Amniotic stem cell (primary cell): Measurements from ENCODE around the gene RNF213.

Experiments
- DNase-seq: peaks from one replicate; lab custom pipeline; 2025; lab: John Stamatoyannopoulos, UW

RNF213 gene

DNA sequence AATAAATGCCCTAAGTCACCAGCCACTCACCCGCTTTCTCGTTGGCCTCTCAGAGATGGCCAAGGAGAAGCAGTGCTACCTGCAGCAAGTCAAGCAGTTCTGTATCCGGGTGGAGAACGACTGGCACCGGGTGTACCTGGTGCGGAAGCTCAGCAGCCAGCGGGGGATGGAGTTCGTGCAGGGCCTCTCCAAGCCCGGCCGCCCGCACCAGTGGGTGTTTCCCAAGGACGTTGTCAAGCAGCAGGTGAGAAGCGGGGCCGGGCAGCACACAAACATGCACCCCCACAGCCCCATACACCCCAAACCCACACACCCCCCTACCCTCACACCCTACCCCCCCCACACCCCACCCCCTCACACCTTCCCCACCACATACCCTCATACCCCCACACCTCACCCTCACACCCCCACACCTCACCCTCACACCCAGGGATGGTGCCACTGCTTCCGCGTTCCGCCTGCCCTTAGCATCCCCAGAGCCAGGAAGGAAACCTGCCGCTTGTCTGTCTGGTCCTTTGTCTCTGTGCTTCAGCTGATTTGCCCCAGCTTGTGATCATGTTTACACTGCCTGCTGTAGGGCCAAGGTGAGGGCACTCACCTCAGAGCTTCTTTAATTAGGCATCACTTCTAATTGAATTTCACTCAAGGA lies 112.4 kb downstream of the RNF213 start:
- DNase-seq, result no peak

DNA sequence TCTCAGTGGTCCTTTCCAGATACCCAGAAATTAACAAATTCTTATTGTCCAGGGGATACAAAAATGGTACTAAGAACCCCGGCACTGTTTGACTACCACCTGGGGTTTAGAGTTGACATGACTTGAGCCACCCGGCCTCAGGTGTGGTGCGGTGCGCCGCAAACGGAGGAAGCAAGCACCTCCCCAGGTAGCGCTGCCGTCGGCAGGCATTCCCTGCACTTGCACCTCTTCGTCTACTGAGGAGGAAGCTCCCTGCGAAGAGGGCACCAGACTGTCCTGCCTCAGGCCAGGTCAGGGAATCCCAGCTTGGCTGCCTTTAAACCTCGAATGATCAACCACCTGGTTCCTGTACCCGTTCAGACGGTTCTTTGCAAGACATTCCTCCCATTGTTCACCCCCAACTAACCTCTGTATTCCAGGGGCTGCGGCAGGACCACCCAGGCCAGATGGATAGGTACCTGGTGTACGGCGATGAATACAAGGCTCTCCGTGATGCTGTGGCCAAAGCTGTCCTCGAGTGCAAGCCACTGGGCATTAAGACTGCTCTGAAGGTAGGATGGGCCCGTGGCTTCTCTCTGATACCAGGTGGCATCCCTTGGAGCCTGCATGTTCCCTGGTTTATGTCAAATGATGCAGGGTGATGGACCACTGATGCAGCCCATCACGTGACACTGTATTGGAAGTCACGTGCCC lies 113.5 kb downstream of the RNF213 start:
- no peak for DNase-seq

DNA sequence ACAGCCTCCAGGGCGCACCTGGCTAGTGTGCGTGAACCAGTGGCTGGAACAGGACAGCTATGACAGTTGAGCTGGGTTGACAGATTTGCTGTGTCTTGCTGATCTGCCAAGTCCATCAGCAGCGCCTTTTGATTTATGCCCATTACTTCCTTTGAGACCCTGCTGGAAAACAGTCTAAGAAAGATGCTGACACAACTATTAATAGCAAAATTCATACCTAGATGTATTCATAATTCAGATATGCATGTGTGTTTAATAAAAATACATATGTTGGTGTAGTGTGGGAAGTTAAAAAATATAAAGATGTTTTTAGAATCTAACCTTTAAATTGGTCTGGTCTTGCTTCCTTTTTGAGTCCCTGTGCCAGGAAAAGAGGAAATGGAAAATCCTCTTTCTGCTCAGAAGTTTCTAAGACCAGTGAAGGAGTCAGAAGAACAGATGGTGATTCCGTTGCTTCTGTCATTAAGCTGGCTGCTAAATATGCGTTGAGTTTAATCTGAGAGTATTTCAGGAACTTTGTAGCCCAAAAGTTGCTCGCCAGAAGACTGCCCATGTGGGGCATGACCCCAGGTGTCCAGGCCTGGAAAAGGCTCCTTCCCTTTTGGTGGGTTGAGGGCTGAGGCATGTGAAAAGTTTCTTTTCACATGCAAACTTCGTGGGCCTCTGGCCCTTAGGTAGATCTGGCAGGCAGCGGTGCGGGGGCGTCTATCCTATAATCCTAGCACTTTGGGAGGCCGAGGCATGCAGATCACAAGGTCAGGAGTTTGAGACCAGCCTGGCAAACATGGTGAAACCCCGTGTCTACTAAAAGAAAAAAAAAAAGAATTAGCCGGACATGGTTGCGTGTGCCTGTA lies 114.3 kb downstream of the RNF213 start:
- no peak for DNase-seq

DNA sequence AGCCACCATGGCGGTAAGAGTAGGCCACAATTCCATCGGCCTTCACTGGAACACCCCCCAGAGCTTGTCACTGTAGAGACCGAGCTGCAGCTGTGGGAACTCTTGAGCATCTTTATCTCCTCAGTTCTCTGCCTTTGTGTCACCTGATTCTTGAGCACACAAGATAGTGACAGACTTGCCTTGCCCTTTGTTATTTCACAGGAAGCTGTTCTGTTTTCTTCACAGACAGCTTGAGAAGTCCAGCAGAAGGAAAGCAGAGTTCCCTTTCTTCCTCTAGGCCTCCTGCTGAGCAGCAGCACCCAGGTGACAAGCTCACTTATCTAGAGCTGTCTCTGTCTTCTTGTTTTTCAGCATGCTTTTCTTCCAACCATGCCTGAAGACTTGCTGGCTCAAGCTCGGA lies 115.9 kb downstream of the RNF213 start:
- no peak for DNase-seq

DNA sequence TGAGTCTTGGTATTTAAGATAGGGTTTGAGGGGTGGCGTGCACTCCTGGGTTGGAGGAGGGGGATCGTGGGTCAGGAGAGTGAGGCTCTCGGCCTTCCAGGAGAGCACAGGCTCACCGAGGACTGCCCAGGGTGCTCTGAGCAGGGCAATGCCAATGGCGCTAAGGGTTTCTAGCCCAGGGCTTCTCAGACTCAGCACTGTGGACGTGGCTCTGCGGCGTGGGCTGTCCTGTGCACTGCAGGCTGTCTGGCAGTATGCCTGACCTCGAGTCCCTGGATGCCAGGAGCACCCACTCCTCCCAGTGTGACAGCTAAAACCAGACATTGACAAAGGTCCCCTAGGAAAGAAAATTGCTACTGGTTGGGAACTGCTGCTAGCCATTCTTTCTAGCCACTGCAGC lies 117.1 kb downstream of the RNF213 start:
- DNase-seq, result no peak

DNA sequence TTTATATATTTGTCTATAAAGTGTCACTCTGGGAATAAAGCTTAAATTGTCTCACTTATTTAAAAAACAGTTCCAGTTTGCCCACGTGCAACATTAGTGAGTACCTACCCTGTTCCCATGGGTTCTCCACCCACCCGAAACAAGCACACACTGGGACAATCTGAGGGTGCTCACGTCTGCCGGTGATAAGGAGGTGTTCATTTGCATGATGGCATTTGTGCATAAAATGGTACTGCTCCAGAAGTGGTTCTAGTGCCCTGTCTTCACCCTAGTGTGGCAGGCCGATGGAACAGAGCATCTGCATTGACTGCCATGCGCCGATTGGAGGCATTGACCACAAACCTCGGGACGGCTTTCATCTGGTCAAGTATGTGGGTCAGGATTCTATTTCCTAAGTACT lies 118.7 kb downstream of the RNF213 start:
- DNase-seq, result no peak

DNA sequence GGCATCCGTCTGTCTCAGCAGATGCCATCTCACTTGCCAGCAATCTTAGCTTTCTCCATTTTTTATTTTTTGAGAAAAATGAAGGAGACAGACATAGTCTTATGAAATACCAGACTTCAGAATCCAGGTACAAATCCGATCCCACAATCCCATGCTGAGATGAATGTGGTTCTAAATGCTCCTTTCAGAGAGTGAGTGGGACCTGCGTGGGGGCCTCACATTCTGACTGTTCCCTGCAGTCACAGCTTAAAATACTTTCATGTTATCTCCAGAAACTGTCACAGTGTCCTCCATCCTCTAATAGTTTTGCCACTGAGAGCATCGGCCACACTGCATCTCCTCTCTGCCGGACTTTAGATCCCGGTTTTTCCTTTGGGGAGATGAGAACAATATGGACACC lies 119.4 kb downstream of the RNF213 start:
- no peak for DNase-seq

DNA sequence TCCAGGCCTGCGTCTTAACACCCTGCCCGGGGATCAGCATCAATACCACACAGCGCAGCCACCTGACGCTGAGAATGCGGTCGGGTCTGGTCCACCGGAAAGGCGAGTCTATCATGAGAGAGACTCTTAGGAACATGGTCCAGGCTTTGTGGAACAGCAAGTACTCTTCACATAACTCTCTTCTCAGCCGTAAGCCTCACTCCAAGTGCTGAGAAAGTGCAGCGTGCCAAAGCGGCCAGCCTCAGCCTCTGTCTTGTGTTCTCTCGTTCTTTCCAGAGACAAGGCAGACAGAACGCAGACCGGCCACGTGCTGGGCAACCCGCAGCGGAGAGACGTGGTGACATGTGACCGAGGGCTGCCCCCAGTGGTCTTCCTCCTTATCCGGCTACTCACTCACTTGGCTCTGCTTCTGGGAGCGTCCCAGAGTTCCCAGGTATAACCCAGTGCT lies 119.9 kb downstream of the RNF213 start:
- DNase-seq, result no peak

DNA sequence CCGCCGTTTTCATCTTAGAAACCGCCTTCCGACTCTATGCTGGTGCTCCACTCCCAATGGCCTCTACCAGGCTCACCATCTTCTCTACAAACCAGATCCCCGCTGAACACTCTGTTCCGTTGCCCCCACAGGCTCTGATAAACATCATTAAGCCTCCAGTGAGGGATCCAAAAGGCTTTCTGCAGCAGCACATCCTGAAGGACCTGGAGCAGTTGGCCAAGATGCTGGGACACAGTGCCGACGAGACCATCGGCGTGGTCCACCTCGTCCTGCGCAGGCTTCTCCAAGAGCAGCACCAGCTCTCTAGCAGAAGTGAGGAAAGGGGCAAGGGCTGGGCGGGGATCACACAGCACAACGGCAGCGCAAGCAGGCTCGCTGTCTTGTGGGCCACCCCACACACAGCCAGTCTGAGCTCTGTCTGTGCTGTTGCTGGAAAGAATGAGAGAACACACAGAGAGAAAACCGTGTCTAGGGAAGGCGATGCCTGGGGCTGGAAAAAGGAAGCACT lies 120.8 kb downstream of the RNF213 start:
- no peak for DNase-seq

DNA sequence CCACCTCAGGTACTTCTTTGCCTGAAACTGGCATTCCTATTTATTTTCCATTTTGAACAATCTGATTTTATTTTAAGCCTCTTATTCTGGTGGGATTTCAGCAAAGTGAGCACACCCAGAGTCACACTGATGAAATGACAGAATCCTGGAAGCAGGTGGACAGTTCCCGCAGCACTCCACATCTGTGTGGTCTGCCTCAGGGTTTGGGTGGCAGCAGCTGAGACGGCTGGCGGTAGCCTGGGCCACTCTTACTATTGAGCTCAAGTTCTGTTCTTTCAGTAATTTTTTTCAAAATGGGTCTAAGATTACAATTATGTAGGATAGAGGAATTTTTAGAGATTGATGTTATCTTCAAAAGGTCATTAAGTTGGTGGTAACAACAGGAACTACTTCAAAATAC lies 121.8 kb downstream of the RNF213 start:
- DNase-seq, result no peak

DNA sequence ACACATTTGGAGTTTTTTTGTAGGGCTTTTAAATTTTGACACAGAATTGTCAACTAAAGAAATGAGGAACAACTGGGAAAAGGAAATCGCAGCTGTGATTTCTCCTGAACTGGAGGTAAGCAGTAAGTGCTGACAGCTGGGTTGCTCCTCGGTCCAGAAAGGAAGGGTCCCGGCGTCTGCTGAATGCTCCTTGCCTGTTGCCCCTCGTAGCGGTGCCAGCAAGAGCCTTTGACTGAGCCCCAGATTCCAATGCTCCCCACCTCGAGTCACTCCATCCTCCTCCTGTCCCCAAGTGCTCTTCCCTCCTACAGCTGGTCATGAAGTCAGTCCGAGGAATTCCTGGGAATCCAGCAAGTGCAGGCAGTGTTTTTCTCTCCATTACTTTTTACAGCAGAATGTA lies 122.3 kb downstream of the RNF213 start:
- no peak for DNase-seq

DNA sequence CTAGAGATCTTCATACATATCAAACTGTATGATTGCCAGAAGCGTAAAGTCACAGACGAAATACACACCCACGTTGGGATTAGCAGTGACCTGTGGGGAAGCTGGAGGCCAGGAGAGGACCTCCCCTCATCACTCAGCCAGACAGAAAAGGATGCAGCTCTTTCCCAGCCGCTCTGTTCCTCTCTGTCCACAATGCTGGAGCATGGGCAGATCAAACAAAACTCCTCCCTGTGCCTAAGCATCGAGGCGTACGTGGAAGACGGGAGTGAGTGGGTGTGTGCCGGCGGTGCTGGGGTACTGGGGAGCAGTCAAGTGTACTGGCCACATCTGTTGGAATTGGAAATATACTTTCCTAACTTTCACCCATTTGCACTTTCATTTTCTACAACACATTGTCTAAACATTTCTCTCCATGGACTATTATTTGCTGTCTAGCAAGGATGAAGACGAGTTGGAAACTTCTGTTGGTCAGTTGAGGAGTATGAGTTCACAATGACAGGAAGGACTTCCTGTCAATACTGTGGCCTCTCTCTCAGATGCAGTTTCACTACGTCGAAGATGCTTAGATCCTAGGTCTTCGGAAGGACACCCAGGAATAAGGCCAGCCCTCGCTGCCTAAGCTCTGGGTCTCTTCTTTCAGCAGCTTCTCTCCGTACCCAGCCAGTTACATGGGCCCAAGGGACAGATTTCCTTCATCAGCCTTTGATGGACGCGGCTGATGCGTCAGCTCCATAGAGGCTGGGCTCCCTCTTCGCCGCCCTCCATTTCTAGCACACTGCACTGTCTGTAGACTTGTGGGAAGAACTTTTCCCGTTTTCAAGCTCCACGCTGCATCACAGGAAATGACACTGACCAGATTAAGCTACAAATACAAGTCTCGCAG lies 123.7 kb downstream of the RNF213 start:
- no peak for DNase-seq

DNA sequence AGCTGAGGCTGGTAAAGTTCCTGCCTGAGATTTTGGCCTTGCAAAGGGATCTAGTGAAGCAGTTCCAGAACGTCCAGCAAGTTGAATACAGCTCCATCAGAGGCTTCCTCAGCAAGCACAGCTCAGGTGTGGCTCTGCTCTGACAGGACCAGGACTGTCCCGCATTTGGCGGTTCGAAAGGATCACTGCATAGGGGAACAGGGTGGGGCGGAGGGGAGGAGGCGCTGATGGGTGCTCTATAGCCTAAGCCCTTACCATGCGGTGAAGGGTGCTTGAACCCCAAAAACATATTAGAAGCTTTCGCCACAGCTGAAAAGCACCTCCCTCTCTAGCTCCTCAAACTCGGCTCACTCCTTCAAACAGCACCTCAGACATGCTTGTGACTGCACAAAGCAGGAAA lies 124.4 kb downstream of the RNF213 start:
- no peak for DNase-seq

DNA sequence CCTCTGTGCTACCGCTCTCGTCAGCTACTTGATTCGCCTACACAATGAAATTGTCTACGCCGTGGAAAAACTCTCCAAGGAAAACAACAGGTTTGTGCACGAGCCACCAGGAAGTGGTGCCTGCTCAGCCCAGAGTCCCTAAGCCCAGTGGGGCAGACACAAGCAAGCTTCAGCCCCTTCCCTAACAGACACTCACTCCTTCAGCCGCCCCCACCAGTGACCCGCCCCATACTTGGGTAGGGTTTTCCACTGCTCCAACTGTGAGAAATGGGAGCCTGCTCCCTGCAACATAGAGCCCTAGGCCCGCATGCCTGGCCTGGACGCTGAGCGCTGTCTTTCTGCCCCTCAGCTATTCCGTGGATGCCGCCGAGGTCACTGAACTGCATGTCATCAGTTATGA lies 125.7 kb downstream of the RNF213 start:
- DNase-seq, result no peak

DNA sequence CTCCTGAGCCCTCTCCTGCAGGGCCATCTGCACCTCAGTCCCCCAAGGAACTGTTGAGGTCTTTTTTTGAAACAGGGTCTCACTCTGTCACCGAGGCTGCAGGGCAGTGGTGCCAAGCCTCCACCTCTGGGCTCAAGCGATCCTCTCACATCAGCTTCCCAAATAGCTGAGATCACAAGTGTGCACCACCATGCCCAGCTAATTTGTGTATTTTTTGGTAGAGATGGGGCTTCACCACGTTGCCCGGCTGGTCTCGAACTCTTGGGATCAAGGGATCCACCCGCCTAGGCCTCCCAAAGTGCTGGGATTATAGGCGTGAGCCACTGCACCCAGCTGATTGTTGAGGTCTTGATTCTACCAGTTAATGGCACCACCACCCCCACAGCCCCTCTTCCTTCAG lies 126.4 kb downstream of the RNF213 start:
- DNase-seq, result no peak

DNA sequence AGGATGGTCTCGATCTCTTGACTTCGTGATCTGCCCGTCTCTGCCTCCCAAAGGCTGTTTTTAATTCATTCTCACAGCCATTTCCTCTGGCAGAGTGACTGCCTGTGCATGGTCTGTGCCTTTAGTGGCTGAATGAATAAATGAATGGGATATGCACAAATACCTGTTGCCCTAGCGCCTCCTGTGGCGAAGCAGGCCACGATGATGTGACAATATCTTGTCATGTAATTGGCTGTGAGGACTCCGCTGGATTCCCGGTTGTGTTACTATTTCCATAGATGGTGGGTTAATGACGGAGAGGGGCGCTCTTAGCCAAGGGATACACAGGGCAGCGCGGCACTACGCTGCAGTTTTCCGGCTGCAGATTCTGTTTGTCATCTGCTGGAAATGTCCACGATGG lies 127.5 kb downstream of the RNF213 start:
- no peak for DNase-seq

DNA sequence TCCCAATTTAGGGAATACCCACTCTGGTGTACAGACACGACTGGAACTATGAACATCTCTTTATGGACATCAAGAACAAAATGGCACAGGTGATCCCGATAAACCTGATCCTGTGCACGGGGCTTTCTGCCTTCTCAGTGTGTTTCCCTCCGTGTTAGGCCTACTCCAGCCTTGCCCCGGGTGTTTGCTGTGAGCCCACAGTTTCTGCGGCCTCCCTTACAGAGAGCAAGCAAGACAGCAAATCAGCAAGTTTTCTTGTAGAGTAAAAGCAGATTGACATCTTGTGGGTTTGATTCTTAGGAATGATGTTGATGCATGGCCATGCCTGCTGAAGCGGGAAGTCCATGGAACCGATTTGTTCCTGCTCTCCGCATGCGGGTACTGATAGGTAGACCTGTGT lies 127.9 kb downstream of the RNF213 start:
- DNase-seq, result no peak

DNA sequence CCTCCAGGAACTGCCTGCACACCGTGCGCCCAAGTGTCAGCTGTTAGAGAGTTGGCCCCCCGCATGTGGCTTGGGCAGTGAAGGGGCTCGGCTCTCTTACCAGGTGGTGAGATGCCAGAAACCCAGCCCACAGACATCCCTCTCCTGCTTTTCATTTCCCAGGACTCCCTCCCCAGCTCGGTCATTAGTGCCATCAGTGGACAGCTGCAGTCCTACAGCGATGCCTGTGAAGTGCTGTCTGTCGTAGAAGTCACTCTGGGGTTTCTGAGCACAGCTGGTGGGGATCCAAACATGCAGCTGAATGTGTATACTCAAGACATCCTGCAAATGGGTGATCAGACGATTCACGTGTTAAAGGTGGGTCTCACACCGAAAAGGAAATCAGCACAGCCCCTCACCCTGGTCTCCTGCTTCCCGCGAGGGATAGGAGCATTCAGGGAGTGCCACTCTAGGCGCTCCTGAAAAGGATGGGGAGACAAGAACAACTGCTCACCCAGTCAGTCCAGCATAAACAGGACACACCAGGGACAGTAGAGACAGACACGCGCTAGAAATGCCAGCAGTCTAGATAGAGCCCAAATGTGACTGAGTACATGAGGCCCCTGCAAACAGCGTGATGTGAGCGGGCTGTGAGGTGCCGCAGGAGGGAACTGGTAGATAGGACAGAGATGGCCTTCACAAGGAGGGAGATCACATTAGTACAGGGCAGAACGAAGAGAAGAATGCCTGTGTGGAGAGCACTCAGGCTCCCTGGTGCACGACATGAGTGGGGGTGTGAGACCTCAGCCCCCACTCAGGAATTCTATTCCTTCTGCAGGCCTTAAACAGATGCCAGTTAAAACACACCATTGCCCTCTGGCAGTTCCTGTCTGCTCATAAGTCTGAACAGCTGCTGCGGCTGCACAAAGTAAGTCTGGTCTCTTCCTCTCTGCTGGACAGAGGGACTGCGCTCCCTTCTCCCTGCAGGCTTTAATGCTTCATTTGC lies 128.7 kb downstream of the RNF213 start:
- DNase-seq, result peak; percentile 4

DNA sequence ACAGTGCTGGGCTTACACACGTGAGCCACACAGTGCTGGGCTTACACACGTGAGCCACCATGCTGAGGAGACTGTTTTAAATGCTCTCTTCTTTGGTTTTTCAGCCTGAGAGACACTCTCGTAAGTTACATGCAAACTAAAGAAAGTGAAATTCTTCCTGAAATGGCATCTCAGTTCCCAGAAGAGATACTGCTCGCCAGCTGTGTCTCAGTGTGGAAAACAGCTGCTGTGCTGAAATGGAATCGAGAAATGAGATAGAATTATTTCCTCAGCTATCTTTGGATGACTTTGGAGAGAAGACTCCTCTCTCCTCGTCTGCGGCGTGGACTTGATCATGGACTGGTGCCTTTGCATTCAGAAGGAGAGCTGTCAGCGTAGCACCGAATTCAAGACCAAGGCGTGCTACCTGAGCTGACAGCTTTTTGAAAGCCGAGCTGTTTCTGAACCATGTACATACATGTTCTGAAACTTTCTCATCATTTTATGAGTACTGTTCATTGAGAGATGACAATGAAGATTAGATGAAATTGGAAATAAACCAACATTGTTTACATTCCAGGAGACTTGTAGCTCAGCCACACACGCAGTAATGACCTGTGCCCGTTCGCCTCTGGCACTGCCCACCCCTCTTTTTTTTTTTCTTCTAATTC lies 132.7 kb downstream of the RNF213 start:
- no peak for DNase-seq

DNA sequence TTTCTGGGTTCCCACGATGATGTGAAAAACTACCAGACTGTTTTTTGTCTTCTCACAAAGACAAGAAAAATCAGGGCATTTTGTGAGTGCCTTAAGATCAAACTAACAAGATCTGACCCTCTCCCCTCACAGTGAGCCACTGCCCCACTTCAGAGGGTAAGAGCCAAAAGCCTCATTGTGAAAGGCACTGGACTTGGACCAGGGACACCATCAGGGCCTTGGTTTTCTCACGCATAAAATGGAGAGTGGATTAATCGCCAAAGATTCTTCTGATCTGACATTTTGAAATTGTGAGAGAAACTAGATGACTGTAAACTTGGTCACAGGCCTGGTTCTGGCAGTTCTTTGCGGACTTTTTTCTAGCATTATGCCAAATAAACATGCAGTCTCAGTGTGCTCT lies 133.3 kb downstream of the RNF213 start:
- no peak for DNase-seq
